Measurements from ENCODE around the gene CCDC14.

CCDC14 gene

DNA sequence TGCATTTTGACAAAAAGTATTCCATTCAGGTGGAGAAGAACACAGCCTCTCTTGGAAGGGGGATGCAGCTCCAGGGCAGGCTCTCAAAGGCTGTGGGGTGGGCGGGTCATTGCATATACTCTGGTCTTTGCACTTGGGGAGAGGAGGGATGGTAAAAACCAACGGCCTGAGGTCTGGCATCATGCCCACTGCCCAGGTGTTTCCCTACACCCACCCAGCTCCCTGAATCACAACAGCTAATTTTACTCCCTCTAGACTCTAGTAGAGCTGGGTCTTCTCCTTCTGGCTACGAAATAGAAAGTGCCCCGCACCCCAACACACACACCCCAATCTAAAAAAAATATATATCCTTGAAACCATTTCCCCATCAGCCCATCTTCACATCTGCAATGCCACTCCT is 77.9 kb downstream of the CCDC14 start:
- no peak overlapping the region for H3K27ac Mint-ChIP-seq
- TF ChIP-seq, protein P1, sequence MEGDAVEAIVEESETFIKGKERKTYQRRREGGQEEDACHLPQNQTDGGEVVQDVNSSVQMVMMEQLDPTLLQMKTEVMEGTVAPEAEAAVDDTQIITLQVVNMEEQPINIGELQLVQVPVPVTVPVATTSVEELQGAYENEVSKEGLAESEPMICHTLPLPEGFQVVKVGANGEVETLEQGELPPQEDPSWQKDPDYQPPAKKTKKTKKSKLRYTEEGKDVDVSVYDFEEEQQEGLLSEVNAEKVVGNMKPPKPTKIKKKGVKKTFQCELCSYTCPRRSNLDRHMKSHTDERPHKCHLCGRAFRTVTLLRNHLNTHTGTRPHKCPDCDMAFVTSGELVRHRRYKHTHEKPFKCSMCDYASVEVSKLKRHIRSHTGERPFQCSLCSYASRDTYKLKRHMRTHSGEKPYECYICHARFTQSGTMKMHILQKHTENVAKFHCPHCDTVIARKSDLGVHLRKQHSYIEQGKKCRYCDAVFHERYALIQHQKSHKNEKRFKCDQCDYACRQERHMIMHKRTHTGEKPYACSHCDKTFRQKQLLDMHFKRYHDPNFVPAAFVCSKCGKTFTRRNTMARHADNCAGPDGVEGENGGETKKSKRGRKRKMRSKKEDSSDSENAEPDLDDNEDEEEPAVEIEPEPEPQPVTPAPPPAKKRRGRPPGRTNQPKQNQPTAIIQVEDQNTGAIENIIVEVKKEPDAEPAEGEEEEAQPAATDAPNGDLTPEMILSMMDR (IDR thresholded peaks at IDR 0.05), result no peak
- peaks cover 15% of the 10 kb centered on the region for H3K4me1 Mint-ChIP-seq

DNA sequence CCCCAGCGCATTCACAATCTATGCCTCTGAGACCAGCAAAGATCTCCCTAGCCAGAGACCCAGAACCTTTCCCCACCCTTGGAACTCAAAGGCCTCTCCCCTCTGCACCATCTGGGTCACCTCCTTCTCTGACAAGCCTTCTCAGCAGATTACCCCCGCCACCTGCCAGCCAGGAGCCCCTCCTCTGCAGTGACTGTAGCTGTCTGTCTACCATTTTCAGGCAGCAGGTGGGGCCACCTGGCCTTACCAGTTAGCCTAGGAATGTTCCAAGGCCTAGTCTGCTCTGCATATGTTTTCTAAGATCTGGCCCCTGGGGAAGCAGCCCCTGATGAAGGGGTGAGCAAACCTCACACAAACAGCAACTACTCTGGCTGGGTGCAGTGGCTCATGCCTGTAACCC is 79.3 kb downstream of the CCDC14 start:
- Mint-ChIP-seq H3K4me1 (peaks cover 19% of the 10 kb centered on the region), H3K27ac (no peak overlapping the region), H3K27me3 (ENCODE audit: low read depth, poor library complexity) (peaks cover 37% of the 10 kb centered on the region), H3K9me3 (no peaks in the 10 kb centered on the region), H3K4me3 (no peak overlapping the region), H3K36me3 (ENCODE audit: low read depth) (no peaks in the 10 kb centered on the region)
- TF ChIP-seq, protein P1 (IDR thresholded peaks at IDR 0.05), result no peak
- DNase-seq, result no peak

More for the DNA sequence above, 77.9 kb downstream of the CCDC14 start:
- peaks cover 37% of the 10 kb centered on the region for H3K27me3 Mint-ChIP-seq (ENCODE audit: low read depth, poor library complexity)
- H3K9me3 Mint-ChIP-seq, result peaks cover 7% of the 10 kb centered on the region
- no peak for DNase-seq
- H3K36me3 Mint-ChIP-seq (ENCODE audit: low read depth), result no peaks in the 10 kb centered on the region
- H3K4me3 Mint-ChIP-seq, result peak overlapping the region; percentile 82

DNA sequence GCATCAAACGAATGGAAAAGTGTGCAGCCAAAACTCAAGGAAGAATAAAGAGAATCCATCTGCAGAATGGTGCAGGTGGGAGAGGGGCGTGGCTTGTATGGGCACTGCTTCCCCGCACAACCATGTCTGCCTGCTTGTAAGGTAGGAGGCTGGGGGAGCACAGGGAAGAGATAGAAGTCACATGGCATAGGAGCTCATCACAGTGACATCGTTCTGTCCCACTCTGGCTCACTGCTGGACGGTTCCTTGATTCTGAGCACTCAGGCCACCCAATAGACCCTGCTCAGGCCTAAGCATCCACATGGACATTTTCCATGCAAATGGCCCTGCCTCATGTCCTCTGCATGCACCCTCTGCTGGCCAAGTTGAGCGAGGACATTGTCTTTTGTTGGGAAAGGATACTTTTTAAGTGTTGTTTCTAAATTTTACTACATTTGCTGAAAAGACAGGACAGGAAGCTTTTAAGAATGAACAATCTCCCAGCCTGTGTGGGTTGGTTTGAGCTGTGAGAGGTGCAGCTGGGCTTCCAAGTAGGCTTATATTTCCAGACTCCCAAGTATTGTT is 79.9 kb downstream of the CCDC14 start:
- H3K4me1 Mint-ChIP-seq, result peaks cover 19% of the 10 kb centered on the region
- no peaks in the 10 kb centered on the region for H3K36me3 Mint-ChIP-seq (ENCODE audit: low read depth)
- H3K27ac Mint-ChIP-seq, result no peak overlapping the region
- peaks cover 34% of the 10 kb centered on the region for H3K27me3 Mint-ChIP-seq (ENCODE audit: low read depth, poor library complexity)
- no peaks in the 10 kb centered on the region for H3K9me3 Mint-ChIP-seq
- TF ChIP-seq, protein P1 (IDR thresholded peaks at IDR 0.05), result peak; percentile 41
- DNase-seq, result peak; percentile 18
- no peak overlapping the region for H3K4me3 Mint-ChIP-seq

DNA sequence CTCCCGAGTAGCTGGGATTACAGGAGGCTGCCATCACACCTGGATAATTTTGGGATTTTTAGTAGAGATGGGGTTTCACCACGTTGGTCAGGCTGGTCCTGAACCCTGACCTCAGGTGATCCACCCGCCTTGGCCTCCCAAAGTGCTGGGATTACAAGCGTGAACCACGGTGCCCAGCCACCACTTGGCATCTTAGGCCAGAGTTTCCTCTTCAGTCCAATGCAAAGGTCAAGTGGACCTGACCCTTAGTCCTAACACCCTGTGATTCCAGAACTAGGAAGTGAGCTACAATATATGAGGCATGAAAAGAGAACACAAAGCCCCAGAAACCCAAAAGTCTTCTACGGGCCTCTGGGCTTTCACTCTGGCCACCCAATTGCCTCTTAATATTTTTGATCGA is 82.2 kb downstream of the CCDC14 start:
- Mint-ChIP-seq H3K36me3 (ENCODE audit: low read depth) (peaks cover 9% of the 10 kb centered on the region), H3K4me3 (no peak overlapping the region), H3K9me3 (no peaks in the 10 kb centered on the region), H3K27ac (no peak overlapping the region), H3K27me3 (ENCODE audit: low read depth, poor library complexity) (peaks cover 30% of the 10 kb centered on the region), H3K4me1 (peaks cover 19% of the 10 kb centered on the region)
- TF ChIP-seq, protein P1 (IDR thresholded peaks at IDR 0.05), result no peak
- no peak for DNase-seq

DNA sequence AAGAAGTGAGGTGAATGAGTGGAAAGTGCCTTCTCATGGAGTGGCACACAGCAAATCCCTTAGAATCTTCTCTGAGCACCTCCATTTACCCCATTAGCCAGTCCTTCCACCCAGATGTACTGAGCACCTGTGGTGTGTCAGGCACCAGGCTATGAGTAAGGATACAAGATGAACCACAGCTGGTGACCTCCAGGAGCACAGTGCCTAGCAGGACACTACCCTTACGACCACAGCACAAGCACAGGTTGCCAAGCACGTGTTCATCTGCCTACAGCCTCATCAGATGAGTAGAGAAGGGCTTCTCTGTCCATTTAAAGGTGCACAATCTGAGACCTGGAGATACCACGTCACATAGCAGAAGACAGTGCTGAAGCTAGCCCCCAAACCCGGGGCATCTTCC is 83.1 kb downstream of the CCDC14 start:
- Mint-ChIP-seq H3K27me3 (ENCODE audit: low read depth, poor library complexity) (peaks cover 22% of the 10 kb centered on the region), H3K27ac (no peak overlapping the region), H3K4me1 (peaks cover 10% of the 10 kb centered on the region), H3K4me3 (no peak overlapping the region), H3K9me3 (no peaks in the 10 kb centered on the region), H3K36me3 (ENCODE audit: low read depth) (peaks cover 9% of the 10 kb centered on the region)
- DNase-seq, result no peak
- TF ChIP-seq, protein P1 (IDR thresholded peaks at IDR 0.05), result no peak

DNA sequence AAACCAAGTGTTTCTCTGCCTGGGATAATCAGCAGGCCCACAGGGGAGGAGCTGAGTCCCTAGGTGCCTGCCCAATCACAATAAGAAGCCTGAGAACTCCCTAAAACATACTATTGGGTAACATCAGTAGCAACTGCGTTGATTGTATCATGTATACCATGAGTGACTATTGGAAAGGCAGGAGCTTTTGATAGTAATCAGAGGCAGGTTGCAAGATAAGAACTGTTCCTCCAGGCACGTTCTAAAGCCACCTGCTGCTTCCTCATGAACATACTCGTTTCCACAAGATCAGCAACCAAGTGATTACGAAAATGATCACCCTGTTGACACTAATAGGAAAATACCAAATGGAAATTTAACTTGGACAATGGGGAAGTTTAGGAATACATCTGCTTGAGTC is 83.6 kb downstream of the CCDC14 start:
- DNase-seq, result no peak
- H3K27ac Mint-ChIP-seq, result no peak overlapping the region
- no peak overlapping the region for H3K4me3 Mint-ChIP-seq
- TF ChIP-seq, protein P1 (IDR thresholded peaks at IDR 0.05), result no peak
- peaks cover 9% of the 10 kb centered on the region for H3K36me3 Mint-ChIP-seq (ENCODE audit: low read depth)
- H3K4me1 Mint-ChIP-seq, result peaks cover 5% of the 10 kb centered on the region
- peaks cover 17% of the 10 kb centered on the region for H3K27me3 Mint-ChIP-seq (ENCODE audit: low read depth, poor library complexity)
- no peaks in the 10 kb centered on the region for H3K9me3 Mint-ChIP-seq

Measured in nephron progenitor cell (in vitro differentiated cells).